Spinal cord (tissue), 10 donors: ENCODE measurements around the gene FASTKD3. TPM values are rescaled to one million over a fixed set of nuclear protein-coding genes. Genes with fewer than 3 reads are reported as not detected.

Experiments
- DNase-seq, 6 donors: peaks; one replicate each; pipeline versions ENCODE4 v3.0.0 to v3.0.0-alpha.2; 2013 to 2015; ENCODE audit warnings: low spot score in 6 of 6, low read depth in 4 of 6
- H3K27ac ChIP-seq: one replicate; pipeline ENCODE4 v1.5.1; 2013; ENCODE audit warnings: low read depth, low read length, control low read depth
- H3K27me3 ChIP-seq: one replicate; pipeline ENCODE4 v1.6.1; 2013; ENCODE audit warnings: low read length; ENCODE audit not compliant: control insufficient read depth, insufficient read depth
- H3K36me3 ChIP-seq: one replicate; pipeline ENCODE4 v1.6.1; 2013; ENCODE audit warnings: low read length; ENCODE audit not compliant: control insufficient read depth, insufficient read depth
- H3K4me1 ChIP-seq: one replicate; pipeline ENCODE4 v1.6.1; 2013; ENCODE audit warnings: low read length; ENCODE audit not compliant: control insufficient read depth, insufficient read depth
- H3K4me3 ChIP-seq: one replicate; pipeline ENCODE4 v1.5.1; 2013; ENCODE audit warnings: low read depth, low read length, control low read depth
- H3K9me3 ChIP-seq: one replicate; pipeline ENCODE4 v1.6.1; 2013; ENCODE audit warnings: low read length; ENCODE audit not compliant: control insufficient read depth, insufficient read depth
- WGBS: methylation state at CpG from one replicate; pipeline ENCODE4 v1.1.5; 2013; ENCODE audit warnings: missing lambda C conversion rate; ENCODE audit not compliant: insufficient coverage; 5-methylcytosine and 5-hydroxymethylcytosine counted together
- polyA plus RNA-seq, 2 donors: library from polyadenylated mRNA; unstranded; fragments of 120-200 nt; gene quantifications; one replicate each; pipeline ENCODE4 v1.2.1, GENCODE V29; 2013; ENCODE audit not compliant: insufficient read length in 2 of 2
- total RNA-seq, 2 donors: library from RNA; depleted of rRNA in 1 of 2; stranded (reverse); fragments of 120-200 nt in 1 of 2; fragments of >200 nt in 1 of 2; gene quantifications; one replicate each; pipeline versions ENCODE4 v1.2.3 to v1.2.4, GENCODE V29; 2013 to 2014
- donor health status: healthy.

Gene FASTKD3
- total and polyA plus RNA-seq, 4 donors = 11.8 to 25.7 (median 17.7) TPM

DNA sequence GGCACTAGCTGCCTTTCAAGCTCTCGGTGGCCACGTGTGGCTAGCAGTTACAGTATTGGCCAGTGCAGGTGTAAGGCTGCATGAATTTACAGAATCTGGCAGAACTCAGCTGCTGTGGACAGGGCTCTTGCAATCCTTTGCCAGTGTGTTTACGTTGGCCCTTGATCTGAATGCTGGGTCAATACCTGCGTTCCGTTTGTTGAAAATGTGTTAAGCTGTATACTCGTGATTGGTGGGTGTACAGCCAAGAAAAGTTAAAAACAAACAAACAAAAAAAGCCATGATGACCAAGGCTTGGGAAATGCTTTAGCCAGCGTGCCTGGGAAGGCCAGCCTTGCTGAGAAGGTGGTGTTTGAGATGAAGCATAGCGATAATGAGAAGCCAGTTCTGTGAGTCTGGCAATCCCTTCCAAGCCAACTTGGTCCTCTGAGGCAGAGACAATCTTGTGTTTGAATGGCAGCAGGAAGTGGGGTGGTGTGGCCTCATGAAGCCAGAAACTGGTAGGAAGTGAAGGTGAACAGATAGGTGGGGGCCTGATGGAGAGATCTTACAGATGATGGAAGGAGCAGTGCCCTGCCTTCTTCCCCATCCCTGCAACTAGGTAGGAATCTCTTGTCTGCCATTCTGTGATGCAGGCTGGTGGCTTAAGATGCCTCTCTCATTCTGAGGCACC lies 17.1 kb downstream of the FASTKD3 start:
- no peak overlapping the region for H3K4me3 ChIP-seq
- H3K27ac ChIP-seq = no peak overlapping the region
- H3K36me3 ChIP-seq = no peaks in the 10 kb centered on the region
- no peak for DNase-seq
- H3K9me3 ChIP-seq = no peaks in the 10 kb centered on the region
- H3K4me1 ChIP-seq = peaks cover 18% of the 10 kb centered on the region
- 84% methylated on average over 7 of the region's 8 CpGs for WGBS
- no peaks in the 10 kb centered on the region for H3K27me3 ChIP-seq

DNA sequence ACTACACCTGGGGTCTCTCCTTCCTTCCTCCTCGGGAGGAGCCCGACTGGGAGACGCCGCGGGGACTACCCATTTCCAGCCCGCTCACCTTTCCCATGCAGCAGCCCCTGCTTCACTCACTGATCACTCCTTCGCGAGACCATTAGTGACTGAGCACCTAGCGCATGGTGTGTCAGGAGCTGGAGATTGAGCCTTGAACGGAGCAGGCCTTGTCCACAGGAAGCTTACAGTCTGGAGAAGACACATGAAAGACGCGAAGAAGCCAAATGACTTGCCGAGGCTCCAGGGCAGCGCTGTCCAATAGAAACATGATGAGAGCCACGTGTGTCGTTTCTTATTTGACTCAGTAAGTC lies 17.6 kb downstream of the FASTKD3 start:
- H3K9me3 ChIP-seq = no peaks in the 10 kb centered on the region
- peaks cover 18% of the 10 kb centered on the region for H3K4me1 ChIP-seq
- no peaks in the 10 kb centered on the region for H3K36me3 ChIP-seq
- H3K27ac ChIP-seq = no peak overlapping the region
- H3K27me3 ChIP-seq = no peaks in the 10 kb centered on the region
- H3K4me3 ChIP-seq = peak overlapping the region; percentile 39
- WGBS = 60% methylated on average over 13 of the region's 16 CpGs
- DNase-seq = no peak

DNA sequence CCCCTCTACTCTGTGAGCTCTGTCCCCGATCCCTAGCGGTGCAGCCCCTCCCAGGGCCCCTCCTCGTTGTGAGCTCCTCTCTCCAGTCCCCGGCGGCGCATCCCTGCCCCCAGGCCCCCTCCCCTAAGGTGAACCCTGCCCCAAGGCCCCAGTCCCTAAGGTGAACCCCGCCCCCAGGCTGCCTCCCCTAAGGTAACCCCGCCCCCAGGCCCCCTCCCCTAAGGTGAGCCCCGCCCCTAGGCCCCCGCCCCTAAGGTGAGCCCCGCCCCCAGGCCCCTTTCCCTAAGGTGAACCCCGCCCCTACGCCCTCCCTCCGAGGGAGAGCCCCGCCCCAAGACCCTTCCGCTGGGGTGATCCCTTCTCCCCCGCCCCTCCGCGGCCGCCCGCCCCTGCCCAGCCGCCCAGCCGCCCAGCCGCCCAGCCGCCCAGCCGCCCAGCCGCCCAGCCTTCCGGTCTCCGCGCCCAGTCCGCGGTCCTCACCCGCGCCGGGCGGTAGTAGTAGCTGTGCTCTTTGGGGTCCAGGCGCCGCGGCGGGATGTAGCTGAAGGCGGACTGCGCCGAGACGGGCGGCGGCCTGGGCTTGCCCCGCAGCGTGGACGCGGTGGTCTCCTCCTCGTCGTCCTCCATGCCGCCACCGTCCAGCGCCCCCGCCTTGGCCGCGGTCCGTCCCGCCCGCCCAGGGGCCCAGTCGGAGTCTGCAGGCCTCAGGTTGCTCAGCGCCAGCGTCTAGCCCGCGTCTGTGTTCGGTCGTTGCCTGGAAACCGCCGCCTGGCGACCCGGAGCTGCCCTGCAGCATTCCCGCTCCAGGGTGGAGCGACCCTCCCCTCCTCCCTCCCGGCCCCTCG lies 18.2 kb downstream of the FASTKD3 start, which contains the start of gene CFAP90:
Gene CFAP90, minus strand, starts transcription at position 739 of the 845 bp plus-strand sequence. Its CDS starts 112 bp downstream, at position 627.
- H3K27ac ChIP-seq = no peak within 1 kb of the TSS

DNA sequence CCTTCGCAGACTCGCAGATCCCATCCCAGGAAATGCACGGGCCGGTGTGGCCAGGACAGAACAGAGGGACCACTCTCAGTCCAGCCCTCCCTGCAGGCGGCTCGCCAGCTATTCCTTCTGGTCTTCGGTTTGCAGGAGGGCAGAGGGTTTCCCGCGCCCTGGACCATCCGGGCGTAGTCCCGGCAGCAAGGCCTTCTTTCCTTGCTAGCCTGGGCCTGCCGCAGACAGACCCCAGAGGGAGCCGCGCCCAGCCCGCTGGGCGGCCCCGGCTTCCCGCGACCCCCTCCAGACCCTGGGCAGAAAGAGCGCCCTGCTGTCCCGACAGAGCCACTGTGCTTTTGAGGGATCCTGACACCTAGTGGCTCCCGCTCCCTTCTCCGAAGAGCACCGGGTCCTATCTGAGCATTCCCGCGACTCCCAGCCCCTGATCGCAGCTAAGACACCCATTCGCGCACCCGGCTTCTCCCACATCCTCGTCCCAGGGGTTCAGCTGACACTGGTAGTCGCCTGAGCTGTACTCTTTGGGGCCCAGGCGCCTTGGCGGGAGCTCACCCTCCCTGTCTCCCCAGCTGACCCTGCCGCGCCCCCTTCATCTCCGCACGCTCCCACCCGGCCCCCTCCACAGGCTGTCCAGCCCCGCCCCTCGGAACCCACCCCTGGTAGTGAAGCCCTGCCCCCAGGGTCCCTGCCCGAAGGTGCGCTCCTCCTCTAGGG lies 19.0 kb downstream of the FASTKD3 start:
- H3K36me3 ChIP-seq = no peaks in the 10 kb centered on the region
- H3K4me3 ChIP-seq = peak overlapping the region; percentile 48
- 1% methylated on average over 42 of the region's 44 CpGs for WGBS
- no peaks in the 10 kb centered on the region for H3K27me3 ChIP-seq
- peak in 2 of 6 donors; percentile 74 to 85 for DNase-seq
- peaks cover 18% of the 10 kb centered on the region for H3K4me1 ChIP-seq
- no peaks in the 10 kb centered on the region for H3K9me3 ChIP-seq
- no peak overlapping the region for H3K27ac ChIP-seq

More for the DNA sequence above, 18.2 kb downstream of the FASTKD3 start, which contains the start of gene CFAP90:
- Histone ChIP-seq H3K36me3 (no peaks in the 10 kb centered on the region), H3K9me3 (no peaks in the 10 kb centered on the region), H3K27me3 (no peaks in the 10 kb centered on the region), H3K4me1 (peaks cover 18% of the 10 kb centered on the region), H3K4me3 (peak within 1 kb of the TSS; percentile 48)
- 0% methylated on average over 55 of the region's 76 CpGs for WGBS
- peak in 3 of 6 donors; percentile 35 to 90 (median 85) for DNase-seq

DNA sequence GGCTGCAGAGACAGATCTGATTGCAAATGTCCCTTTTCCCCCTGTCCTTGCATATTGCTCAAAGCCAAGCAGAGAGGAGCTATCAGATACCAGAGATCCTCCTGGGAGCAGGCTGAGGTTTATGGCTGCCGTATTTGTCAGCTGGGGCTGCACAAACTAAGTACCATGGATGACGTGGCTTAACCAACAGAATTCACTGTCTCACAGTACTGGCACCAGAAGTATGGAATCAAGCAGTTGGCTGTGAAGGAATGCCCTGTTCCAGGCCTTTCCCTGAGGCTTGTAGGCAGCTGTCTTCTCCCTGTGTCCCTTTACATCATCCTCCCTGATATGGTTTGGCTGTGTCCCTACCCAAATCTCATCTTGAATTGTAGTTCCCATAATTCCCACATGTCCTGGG lies 20.5 kb downstream of the FASTKD3 start:
- no peaks in the 10 kb centered on the region for H3K36me3 ChIP-seq
- H3K27me3 ChIP-seq = no peaks in the 10 kb centered on the region
- no peaks in the 10 kb centered on the region for H3K9me3 ChIP-seq
- peak in 1 of 6 donors; percentile 32 for DNase-seq
- 56% methylated on average over 2 of the region's 2 CpGs for WGBS
- peaks cover 18% of the 10 kb centered on the region for H3K4me1 ChIP-seq
- no peak overlapping the region for H3K4me3 ChIP-seq
- no peak overlapping the region for H3K27ac ChIP-seq

DNA sequence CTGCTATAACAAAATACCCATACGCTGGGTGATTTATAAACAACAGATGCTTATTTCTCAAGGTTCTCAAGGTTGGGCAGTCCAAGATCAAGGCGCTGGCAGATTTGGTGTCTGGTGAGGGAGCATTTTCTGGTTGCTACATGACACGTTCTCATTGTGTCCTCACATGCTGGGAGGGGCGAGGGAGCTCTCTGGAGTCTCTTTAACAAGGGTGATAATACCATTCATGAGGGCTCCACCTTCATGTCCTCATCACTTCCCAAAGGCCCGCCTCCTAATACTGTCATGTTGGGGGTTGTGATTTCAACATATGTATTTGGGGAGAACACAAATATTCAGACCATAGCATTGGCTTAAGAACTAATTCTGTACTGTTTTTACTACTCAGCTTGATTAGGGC lies 22.5 kb downstream of the FASTKD3 start:
- Histone ChIP-seq H3K4me1 (peaks cover 17% of the 10 kb centered on the region), H3K27me3 (no peaks in the 10 kb centered on the region), H3K4me3 (no peak overlapping the region), H3K9me3 (no peaks in the 10 kb centered on the region), H3K36me3 (no peaks in the 10 kb centered on the region), H3K27ac (no peak overlapping the region)
- WGBS = 100% methylated on average over 1 of the region's 5 CpGs
- no peak for DNase-seq

DNA sequence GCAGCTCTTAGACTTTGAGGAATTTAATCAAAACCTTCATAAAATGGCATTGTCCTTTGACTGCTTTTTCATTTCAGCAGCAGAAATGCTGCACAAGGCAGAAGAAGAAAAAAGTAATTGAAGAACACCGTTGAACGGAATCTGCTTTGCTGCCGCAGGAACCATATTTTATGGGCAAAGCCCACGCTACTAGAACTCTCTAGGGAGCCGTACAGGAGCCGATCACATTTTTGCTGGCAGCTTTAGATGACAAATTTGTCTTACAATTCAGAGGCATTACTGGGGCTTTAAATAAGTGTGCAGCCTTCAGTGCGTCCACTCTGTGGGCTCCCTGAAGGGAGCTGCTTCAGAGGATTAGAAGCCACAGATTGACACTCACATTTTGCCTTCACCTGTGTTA lies 23.3 kb downstream of the FASTKD3 start:
- no peak overlapping the region for H3K4me3 ChIP-seq
- peaks cover 12% of the 10 kb centered on the region for H3K4me1 ChIP-seq
- WGBS = 58% methylated on average over 6 of the region's 7 CpGs
- DNase-seq = peak in 1 of 6 donors; percentile 85
- no peak overlapping the region for H3K27ac ChIP-seq
- H3K27me3 ChIP-seq = no peaks in the 10 kb centered on the region
- H3K36me3 ChIP-seq = no peaks in the 10 kb centered on the region
- no peaks in the 10 kb centered on the region for H3K9me3 ChIP-seq

DNA sequence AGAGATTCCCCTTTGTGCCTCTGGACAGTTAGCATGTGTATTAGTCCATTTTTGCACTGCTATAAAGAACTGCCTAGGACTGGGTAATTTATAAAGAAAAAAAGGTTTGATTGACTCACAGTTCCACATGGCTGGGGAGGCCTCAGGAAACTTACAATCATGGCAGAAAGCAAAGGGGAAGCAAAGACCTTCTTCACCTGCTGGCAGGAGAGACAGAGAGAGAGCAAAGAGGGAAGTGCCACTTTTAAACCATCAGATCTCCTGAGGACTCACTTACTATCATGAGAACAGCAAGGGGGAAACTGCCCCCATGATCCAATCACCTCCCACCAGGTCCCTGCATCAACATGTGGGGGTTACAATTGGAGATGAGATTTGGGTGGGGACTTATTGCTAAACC lies 23.9 kb downstream of the FASTKD3 start:
- Histone ChIP-seq H3K27ac (no peak overlapping the region), H3K27me3 (no peaks in the 10 kb centered on the region)

DNA sequence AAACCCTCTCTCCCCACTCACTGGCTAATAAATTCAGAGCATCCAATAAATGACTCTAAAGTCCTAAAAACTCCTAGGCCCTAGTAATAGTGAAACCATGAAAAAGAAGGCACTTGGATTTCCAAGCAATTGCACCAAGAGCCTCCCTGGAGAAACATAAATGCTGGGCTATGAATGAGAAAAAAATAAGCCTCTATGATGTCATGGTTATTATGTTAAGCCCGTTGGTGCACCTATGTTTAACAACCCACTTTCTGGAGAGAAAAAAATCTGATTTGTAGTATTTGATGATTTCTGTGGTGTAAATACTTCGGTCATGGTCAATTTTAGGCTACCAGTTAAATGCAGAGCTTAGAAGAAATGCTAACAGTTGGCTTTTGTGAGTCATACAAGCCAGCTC lies 26.3 kb downstream of the FASTKD3 start:
- H3K4me3 ChIP-seq = no peak overlapping the region
- no peak for DNase-seq
- WGBS = 64% methylated on average over 2 of the region's 2 CpGs
- no peak overlapping the region for H3K27ac ChIP-seq
- no peaks in the 10 kb centered on the region for H3K9me3 ChIP-seq
- H3K27me3 ChIP-seq = no peaks in the 10 kb centered on the region
- H3K36me3 ChIP-seq = no peaks in the 10 kb centered on the region
- no peaks in the 10 kb centered on the region for H3K4me1 ChIP-seq

More for the DNA sequence above, 23.9 kb downstream of the FASTKD3 start:
- Histone ChIP-seq H3K9me3 (no peaks in the 10 kb centered on the region), H3K4me1 (peaks cover 8% of the 10 kb centered on the region), H3K4me3 (no peak overlapping the region), H3K36me3 (no peaks in the 10 kb centered on the region)
- no peak for DNase-seq
